ENCODE measurements around the gene COL20A1.

GRCh38 chr20:63252284-63252711 is 40.7 kb upstream of the COL20A1 start:
- TF ChIP-seq EZH2 (IDR thresholded peaks at IDR 0.05; ENCODE audit: low read length, missing control alignments), result no peak
- no peak for TF ChIP-seq CTCF (conservative IDR thresholded peaks at IDR 0.05 in 1 of 2, IDR thresholded peaks at IDR 0.05 in 1 of 2; ENCODE audit: low read depth in 1 of 2, low read length in 2 of 2)

Data from fibroblast of lung (primary cell).